Smooth muscle cell (in vitro differentiated cells): ENCODE results near the gene PROP1. TPM values are rescaled to one million over a fixed set of nuclear protein-coding genes. Genes with fewer than 3 reads are reported as not detected.
"Not testable (repeated sequence)": the region's sequence is repeated elsewhere in the genome, so short reads cannot be mapped to it uniquely, and the experiment has no call there.

ENCODE experiments used
- DNase-seq: peaks from one replicate; lab custom pipeline; 2025; ENCODE audit not compliant: unreplicated experiment; lab: John Stamatoyannopoulos, UW
- H2AFZ ChIP-seq: fragments of 200-600 bp; sonication (generic); 2 replicates; pipeline ENCODE4 v1.6.0; 2016; ENCODE audit warnings: antibody characterized with exemption, low read depth, mild to moderate bottlenecking
- H3F3A ChIP-seq: fragments of 200-600 bp; sonication (generic); 2 replicates; pipeline ENCODE4 v1.6.0; 2017; ENCODE audit warnings: antibody characterized with exemption, low read depth
- H3K27ac ChIP-seq: fragments of 200-600 bp; sonication (generic); 2 replicates; pipeline ENCODE4 v1.5.1; 2016; ENCODE audit warnings: low read depth, mild to moderate bottlenecking
- H3K27me3 ChIP-seq: fragments of 200-600 bp; sonication (generic); 2 replicates; pipeline ENCODE4 v1.6.1; 2016; ENCODE audit warnings: low read depth, mild to moderate bottlenecking
- H3K36me3 ChIP-seq: fragments of 200-600 bp; sonication (generic); 2 replicates; pipeline ENCODE4 v1.5.1; 2016; ENCODE audit warnings: low read depth
- H3K4me1 ChIP-seq: fragments of 200-600 bp; sonication (generic); 2 replicates; pipeline ENCODE4 v1.5.1; 2016; ENCODE audit warnings: low read depth
- H3K4me2 ChIP-seq: fragments of 200-600 bp; sonication (generic); 2 replicates; pipeline ENCODE4 v1.6.0; 2016; ENCODE audit warnings: mild to moderate bottlenecking
- H3K4me3 ChIP-seq: fragments of 200-600 bp; sonication (generic); 2 replicates; pipeline ENCODE4 v1.5.1; 2016; ENCODE audit warnings: mild to moderate bottlenecking
- H3K79me2 ChIP-seq: fragments of 200-600 bp; sonication (generic); 2 replicates; pipeline ENCODE4 v1.6.0; 2016; ENCODE audit warnings: low read depth, mild to moderate bottlenecking
- H3K9ac ChIP-seq: fragments of 200-600 bp; sonication (generic); 2 replicates; pipeline ENCODE4 v1.6.0; 2016; ENCODE audit warnings: low read depth
- H3K9me3 ChIP-seq: fragments of 200-600 bp; sonication (generic); replicated peaks from 2 replicates; pipeline ENCODE4 v1.5.1; 2016; ENCODE audit warnings: low read depth
- H4K20me1 ChIP-seq: fragments of 200-600 bp; sonication (generic); 2 replicates; pipeline ENCODE4 v1.6.0; 2016; ENCODE audit warnings: low read depth
- CTCF ChIP-seq: fragments of 200-600 bp; sonication (generic); IDR thresholded peaks from 2 replicates; pipeline ENCODE4 v1.5.1; 2017; ENCODE audit warnings: borderline replicate concordance, mild to moderate bottlenecking, antibody characterized with exemption; ENCODE audit not compliant: insufficient read depth, poor library complexity, severe bottlenecking
- WGBS: methylation state at CpG from one replicate; pipeline ENCODE4 v1.1.7; 2016; ENCODE audit warnings: low lambda C conversion rate; 5-methylcytosine and 5-hydroxymethylcytosine counted together
- polyA plus RNA-seq: library from polyadenylated mRNA; unstranded; fragments of >200 nt; fragmentation: Nextera tagmentation; extraction: Ambion mirVana; gene quantifications from 2 replicates; pipeline ENCODE4 v1.2.1, GENCODE V29; 2016
- total RNA-seq: library from RNA; depleted of rRNA; stranded (reverse); fragments of >200 nt; gene quantifications from 2 replicates; pipeline ENCODE4 v1.2.3, GENCODE V29; 2014

PROP1 gene
- total and polyA plus RNA-seq, 2 experiments from 2014 or later: not detected

DNA sequence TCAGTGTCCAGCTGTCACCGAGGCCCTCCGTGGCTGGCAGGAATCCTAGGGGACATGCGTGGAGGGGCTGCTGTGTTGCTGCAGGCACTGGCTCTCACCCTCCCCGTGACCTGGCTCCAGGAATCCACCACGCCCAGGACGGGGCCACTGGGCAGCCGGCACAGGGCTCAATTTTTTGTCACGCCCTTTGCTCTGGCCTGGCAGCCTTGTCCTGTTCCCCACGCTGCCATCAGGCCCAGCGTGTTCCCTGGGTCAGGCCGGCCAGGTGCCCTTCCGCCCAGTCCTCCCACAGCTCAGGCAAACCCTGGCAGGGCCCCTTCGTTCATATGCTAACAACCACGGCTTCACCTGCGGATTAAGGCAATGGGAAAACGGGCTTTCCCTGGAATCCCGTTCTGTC lies 37.3 kb downstream of the PROP1 start:
- no peaks in the 10 kb centered on the region for H3K36me3 ChIP-seq
- H3K4me2 ChIP-seq: no peak overlapping the region
- H3K79me2 ChIP-seq: no peaks in the 10 kb centered on the region
- 83% methylated on average over 16 of the region's 17 CpGs for WGBS
- H4K20me1 ChIP-seq: no peaks in the 10 kb centered on the region
- no peak overlapping the region for H2AFZ ChIP-seq
- no peaks in the 10 kb centered on the region for H3K4me1 ChIP-seq
- no peaks in the 10 kb centered on the region for H3F3A ChIP-seq
- no peak for TF ChIP-seq CTCF
- no peak overlapping the region for H3K4me3 ChIP-seq
- no peak overlapping the region for H3K27ac ChIP-seq
- H3K27me3 ChIP-seq: no peaks in the 10 kb centered on the region
- no peaks in the 10 kb centered on the region for H3K9me3 ChIP-seq
- DNase-seq: no peak
- no peak overlapping the region for H3K9ac ChIP-seq

- Histone ChIP-seq H3K27me3 (no peaks in the 10 kb centered on the region), H3K79me2 (no peaks in the 10 kb centered on the region), H3K27ac (no peak overlapping the region), H3K4me1 (no peaks in the 10 kb centered on the region), H3F3A (no peaks in the 10 kb centered on the region), H4K20me1 (no peaks in the 10 kb centered on the region), H3K4me3 (no peak overlapping the region), H3K9ac (no peak overlapping the region), H2AFZ (no peak overlapping the region), H3K4me2 (no peak overlapping the region), H3K36me3 (no peaks in the 10 kb centered on the region), H3K9me3 (no peaks in the 10 kb centered on the region)
- no peak for TF ChIP-seq CTCF
- WGBS: 96% methylated on average over 7 of the region's 7 CpGs
- no peak for DNase-seq
These were observed 38.8 kb downstream of the PROP1 start for GRCh38 chr5:177957241-177957640.

GRCh38 chr5:177953101-177953500 lies 42.9 kb downstream of the PROP1 start:
- not testable (repeated sequence) for H3K4me2 ChIP-seq, H3K79me2 ChIP-seq, DNase-seq, H3F3A ChIP-seq, H2AFZ ChIP-seq, H3K9ac ChIP-seq, H3K4me1 ChIP-seq, H3K27ac ChIP-seq, H4K20me1 ChIP-seq, H3K9me3 ChIP-seq, H3K27me3 ChIP-seq, H3K36me3 ChIP-seq, H3K4me3 ChIP-seq
- WGBS: 93% methylated on average over 9 of the region's 11 CpGs

DNA sequence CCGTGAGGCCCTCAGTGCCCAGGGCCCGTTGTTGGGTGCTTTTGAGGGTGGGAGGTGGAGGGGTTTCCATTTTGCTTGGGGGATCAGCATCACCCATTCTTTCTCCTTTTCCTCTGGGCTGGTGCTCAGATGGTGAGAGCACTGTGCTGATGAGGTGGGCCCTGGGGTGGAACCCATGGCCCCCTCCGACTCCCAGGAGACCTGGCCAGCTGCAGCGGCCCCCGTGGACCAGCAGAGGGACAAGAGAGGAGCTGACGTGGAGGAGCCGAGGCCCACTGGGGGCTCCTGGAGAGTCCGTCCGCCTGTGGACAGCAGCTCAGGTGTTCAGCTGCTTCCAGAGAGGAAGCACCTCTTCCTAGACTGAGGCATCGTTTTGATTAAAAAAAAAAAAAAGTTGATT lies 46.4 kb downstream of the PROP1 start:
- not testable (repeated sequence) for H3K36me3 ChIP-seq, H3K27me3 ChIP-seq, H3K4me2 ChIP-seq, H4K20me1 ChIP-seq, H3K4me3 ChIP-seq, H3K9me3 ChIP-seq, H3K27ac ChIP-seq, H3K9ac ChIP-seq, DNase-seq, H3K79me2 ChIP-seq, H3K4me1 ChIP-seq, H2AFZ ChIP-seq, H3F3A ChIP-seq
- WGBS: 89% methylated on average over 10 of the region's 10 CpGs

DNA sequence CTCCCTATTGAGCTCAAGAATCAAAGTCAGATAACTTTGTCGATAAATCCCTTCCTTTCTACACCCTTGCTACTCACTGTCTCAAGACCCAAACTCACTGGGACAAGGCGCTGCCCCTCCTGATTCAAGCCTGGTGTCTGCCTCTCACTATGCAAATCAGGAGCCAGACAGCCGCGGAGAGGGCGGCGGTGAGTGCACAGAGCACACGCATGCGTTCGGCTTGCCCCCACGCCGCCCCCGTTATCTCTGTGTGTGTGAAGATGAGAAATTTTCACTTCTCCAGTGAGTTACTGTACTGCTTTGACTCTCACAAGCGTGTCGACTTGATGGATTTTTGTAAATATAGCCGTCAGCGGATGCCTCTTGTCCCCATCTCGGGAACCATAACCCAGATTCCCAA lies 47.0 kb downstream of the PROP1 start:
- H3K4me2 ChIP-seq, DNase-seq, H3K4me3 ChIP-seq, H3K36me3 ChIP-seq, H3K79me2 ChIP-seq, H4K20me1 ChIP-seq, H3K9me3 ChIP-seq, H3K27ac ChIP-seq, H2AFZ ChIP-seq, H3K9ac ChIP-seq, H3K27me3 ChIP-seq, H3F3A ChIP-seq, H3K4me1 ChIP-seq: not testable (repeated sequence)
- WGBS: 100% methylated on average over 1 of the region's 17 CpGs

- H3K4me2 ChIP-seq, H3K4me1 ChIP-seq, H3F3A ChIP-seq, DNase-seq, H3K27ac ChIP-seq, H4K20me1 ChIP-seq, H3K79me2 ChIP-seq, H3K4me3 ChIP-seq, H3K9me3 ChIP-seq, H3K27me3 ChIP-seq, H3K36me3 ChIP-seq, H2AFZ ChIP-seq, H3K9ac ChIP-seq: not testable (repeated sequence)
- 91% methylated on average over 9 of the region's 10 CpGs for WGBS
These were observed 48.1 kb downstream of the PROP1 start for GRCh38 chr5:177947912-177948311.

DNA sequence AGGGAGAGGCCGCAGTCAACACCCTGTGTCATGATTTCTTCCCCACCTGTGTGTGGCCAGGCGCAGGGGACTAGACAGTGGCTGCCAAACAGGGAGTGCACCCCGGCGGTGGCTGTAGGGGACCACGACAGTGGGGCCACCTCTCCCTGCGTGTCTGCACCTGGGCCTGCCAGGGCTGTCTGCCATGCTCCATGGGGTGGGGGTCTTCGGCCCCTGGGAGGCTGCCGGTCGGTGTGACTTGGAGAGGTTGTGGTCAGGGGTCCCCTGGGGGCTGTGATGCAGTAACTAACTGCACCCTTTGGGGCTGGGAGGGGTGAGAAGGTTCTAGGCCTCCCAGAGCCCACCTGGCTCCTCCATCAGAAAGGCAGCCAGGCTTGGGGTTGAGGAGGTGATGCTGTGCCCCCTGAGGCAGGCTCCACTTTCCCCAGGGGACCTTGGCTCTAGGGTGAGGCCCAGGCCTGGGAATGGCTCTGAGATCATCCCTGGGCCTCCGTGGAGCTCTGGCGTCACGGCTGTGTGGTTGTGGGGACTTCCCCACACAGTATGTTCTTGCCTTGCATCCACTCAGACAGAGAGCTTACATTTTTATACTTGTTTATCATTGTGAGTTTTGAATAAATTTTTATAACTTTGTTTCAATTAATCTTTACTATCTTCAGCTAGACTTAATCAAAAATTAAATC lies 50.3 kb downstream of the PROP1 start:
- 83% methylated on average over 11 of the region's 12 CpGs for WGBS
- not testable (repeated sequence) for DNase-seq, H3K36me3 ChIP-seq, H3K4me1 ChIP-seq, H4K20me1 ChIP-seq, H3K4me3 ChIP-seq, H3K9ac ChIP-seq, H2AFZ ChIP-seq, H3K27me3 ChIP-seq, H3K79me2 ChIP-seq, H3K27ac ChIP-seq, H3F3A ChIP-seq, H3K4me2 ChIP-seq, H3K9me3 ChIP-seq
